ENCODE results near the gene SVOP.

SVOP gene

DNA sequence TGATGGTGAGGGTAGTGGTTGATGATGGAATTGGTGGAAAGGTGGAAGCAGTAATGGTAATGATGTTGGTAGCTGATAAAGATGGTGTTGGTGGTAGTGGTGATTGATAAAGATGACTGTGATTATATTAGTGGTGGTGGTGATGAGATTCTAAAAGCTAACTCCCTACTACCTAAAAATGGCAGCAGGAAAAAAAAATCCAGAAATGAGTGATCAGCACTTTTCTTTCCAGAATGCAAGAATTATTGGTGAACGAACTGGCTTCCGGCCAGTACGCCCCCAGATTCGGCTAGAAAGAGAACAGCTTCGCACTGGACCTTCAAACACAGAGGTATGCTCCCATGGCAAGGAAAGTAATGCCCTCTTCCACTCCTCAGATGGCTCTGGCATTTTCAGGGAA is 121.7 kb downstream of the SVOP start:
- H3K4me3 ChIP-seq (ENCODE audit: low read depth in 1 of 2, low read length in 1 of 2) = no peak overlapping the region
- H3K27ac ChIP-seq = no peak overlapping the region
- H3K36me3 ChIP-seq = no peaks in the 10 kb centered on the region
- peaks cover 0 to 8% of the 10 kb centered on the region in 2 experiments for H3K4me1 ChIP-seq (ENCODE audit: control insufficient read depth in 1 of 2, insufficient read depth in 1 of 2, low read depth in 1 of 2, low read length in 1 of 2)
- H3K27me3 ChIP-seq = peaks cover 11% of the 10 kb centered on the region
- no peaks in the 10 kb centered on the region for H3K9me3 ChIP-seq
- TF ChIP-seq, protein P1, sequence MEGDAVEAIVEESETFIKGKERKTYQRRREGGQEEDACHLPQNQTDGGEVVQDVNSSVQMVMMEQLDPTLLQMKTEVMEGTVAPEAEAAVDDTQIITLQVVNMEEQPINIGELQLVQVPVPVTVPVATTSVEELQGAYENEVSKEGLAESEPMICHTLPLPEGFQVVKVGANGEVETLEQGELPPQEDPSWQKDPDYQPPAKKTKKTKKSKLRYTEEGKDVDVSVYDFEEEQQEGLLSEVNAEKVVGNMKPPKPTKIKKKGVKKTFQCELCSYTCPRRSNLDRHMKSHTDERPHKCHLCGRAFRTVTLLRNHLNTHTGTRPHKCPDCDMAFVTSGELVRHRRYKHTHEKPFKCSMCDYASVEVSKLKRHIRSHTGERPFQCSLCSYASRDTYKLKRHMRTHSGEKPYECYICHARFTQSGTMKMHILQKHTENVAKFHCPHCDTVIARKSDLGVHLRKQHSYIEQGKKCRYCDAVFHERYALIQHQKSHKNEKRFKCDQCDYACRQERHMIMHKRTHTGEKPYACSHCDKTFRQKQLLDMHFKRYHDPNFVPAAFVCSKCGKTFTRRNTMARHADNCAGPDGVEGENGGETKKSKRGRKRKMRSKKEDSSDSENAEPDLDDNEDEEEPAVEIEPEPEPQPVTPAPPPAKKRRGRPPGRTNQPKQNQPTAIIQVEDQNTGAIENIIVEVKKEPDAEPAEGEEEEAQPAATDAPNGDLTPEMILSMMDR (IDR thresholded peaks at IDR 0.05) = no peak

DNA sequence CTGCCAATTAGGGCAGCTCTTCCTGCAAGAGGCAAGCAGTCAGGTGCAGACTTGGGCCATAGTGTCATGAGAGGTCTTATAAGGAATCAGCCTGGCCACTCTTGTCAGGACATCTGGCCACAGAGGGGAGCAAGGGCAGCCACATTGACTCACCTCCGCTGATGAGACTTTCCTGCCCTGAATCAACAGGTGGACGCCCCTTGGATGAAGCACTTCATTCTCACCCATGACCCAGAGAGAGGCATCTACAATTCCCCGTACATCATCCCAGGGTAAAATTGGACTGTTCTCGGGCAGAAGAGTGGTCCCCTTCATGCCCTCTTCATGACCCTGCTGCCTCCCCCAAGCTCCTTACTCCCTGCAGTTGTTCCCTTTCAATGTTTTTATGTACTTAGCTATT is 124.1 kb downstream of the SVOP start:
- H3K4me1 ChIP-seq (ENCODE audit: control insufficient read depth in 1 of 2, insufficient read depth in 1 of 2, low read depth in 1 of 2, low read length in 1 of 2) = no peaks in the 10 kb centered on the region
- no peaks in the 10 kb centered on the region for H3K9me3 ChIP-seq
- H3K4me3 ChIP-seq (ENCODE audit: low read depth in 1 of 2, low read length in 1 of 2) = no peak overlapping the region
- H3K27me3 ChIP-seq = peaks cover 11% of the 10 kb centered on the region
- TF ChIP-seq, protein P1 (IDR thresholded peaks at IDR 0.05) = no peak
- no peak overlapping the region for H3K27ac ChIP-seq
- no peaks in the 10 kb centered on the region for H3K36me3 ChIP-seq

DNA sequence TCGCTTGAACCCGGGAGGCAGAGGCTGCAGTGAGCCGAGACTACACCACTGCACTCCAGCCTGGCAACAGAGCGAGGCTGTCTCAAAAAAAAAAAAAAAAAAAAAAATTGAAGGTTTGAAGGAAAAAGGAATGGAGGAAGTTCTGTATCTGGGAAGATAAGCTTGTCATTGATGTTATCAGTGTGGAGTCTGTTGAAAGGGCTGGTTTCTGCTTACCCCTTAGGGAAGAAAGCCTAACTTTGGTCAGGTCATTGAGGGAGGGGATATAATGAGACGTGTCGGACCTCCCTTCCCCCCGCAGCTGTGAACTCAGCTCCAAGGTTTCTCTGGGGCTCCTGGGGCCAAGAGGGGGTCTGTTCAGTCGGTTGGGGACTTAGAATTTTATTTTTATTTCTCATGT is 124.5 kb downstream of the SVOP start:
- H3K4me1 ChIP-seq (ENCODE audit: control insufficient read depth in 1 of 2, insufficient read depth in 1 of 2, low read depth in 1 of 2, low read length in 1 of 2) = no peaks in the 10 kb centered on the region
- TF ChIP-seq, protein P1 (IDR thresholded peaks at IDR 0.05) = no peak
- H3K4me3 ChIP-seq (ENCODE audit: low read depth in 1 of 2, low read length in 1 of 2) = no peak overlapping the region
- no peaks in the 10 kb centered on the region for H3K9me3 ChIP-seq
- no peak overlapping the region for H3K27ac ChIP-seq
- no peaks in the 10 kb centered on the region for H3K36me3 ChIP-seq
- H3K27me3 ChIP-seq = peaks cover 11% of the 10 kb centered on the region

DNA sequence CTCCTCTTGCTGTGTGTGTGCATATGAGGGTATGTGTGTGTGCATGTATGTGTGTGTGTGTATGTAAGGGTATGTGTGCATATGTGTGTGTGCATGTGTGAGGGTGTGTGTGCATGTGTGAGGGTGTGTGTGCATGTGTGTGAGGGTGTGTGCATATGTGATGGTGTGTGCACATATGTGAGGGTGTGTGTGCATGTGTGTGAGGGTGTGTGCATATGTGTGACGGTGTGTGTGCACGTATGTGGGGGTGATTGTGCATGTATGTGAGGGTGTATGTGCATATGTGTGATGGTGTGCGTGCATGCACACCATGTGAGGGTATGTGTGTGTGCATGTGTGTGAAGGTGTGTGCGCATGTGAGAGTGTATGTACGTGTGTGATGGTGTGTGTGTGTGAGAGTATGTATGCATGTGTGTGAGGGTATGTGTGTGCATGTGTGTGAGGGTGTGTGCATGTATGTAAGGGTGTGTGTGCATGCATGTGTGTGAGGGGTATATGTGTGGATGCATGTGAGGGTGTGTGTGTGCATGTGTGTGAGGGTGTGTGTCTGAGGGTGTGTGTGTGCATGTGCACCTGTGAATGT is 125.6 kb downstream of the SVOP start:
- Histone ChIP-seq H3K27me3 (peaks cover 11% of the 10 kb centered on the region), H3K4me1 (ENCODE audit: control insufficient read depth in 1 of 2, insufficient read depth in 1 of 2, low read depth in 1 of 2, low read length in 1 of 2) (no peaks in the 10 kb centered on the region), H3K9me3 (no peaks in the 10 kb centered on the region), H3K27ac (no peak overlapping the region), H3K4me3 (ENCODE audit: low read depth in 1 of 2, low read length in 1 of 2) (no peak overlapping the region), H3K36me3 (no peaks in the 10 kb centered on the region)
- TF ChIP-seq, protein P1 (IDR thresholded peaks at IDR 0.05) = no peak

DNA sequence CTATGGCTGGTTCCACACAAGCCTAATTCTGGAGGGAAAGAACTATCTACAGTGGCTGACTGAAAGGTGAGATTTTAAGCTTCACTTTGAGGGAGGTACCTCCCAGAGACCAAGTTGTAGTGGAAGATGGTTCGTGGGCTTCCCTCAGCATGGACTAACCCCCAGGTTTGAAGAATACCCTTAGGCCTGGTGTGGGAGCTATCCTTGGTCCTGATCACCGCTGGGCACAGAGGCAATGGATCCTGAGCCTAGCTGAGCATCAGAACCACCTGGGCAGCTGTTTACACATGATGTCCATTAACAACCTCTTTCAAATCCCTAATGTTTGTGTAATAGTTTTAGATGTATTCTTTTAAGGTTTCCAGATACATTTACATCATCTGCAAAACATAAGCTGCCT is 130.7 kb downstream of the SVOP start:
- Histone ChIP-seq H3K9me3 (no peaks in the 10 kb centered on the region), H3K4me3 (ENCODE audit: low read depth in 1 of 2, low read length in 1 of 2) (no peak overlapping the region), H3K27me3 (no peaks in the 10 kb centered on the region), H3K4me1 (ENCODE audit: control insufficient read depth in 1 of 2, insufficient read depth in 1 of 2, low read depth in 1 of 2, low read length in 1 of 2) (no peaks in the 10 kb centered on the region), H3K36me3 (no peaks in the 10 kb centered on the region), H3K27ac (no peak overlapping the region)
- TF ChIP-seq, protein P1 (IDR thresholded peaks at IDR 0.05) = no peak

DNA sequence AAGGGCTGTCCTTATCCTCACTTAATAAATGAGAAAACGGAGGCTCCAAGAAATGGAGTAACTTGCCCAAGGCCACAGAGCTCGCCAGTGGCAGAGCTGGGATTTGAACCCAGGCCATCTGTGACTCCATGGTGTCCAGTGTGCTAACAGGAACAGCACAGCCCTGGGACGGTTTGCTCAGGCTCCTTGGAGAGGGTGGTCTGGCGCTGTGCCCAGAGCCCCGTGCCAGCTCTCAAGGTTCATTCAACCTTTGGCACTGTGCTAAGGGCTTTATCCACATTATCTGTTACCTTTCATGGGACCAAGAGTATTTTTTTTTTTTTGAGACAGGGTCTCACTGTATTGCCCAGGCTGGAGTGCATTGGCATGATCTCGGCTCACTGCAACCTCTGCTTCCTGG is 132.8 kb downstream of the SVOP start:
- Histone ChIP-seq H3K4me1 (ENCODE audit: control insufficient read depth in 1 of 2, insufficient read depth in 1 of 2, low read depth in 1 of 2, low read length in 1 of 2) (no peaks in the 10 kb centered on the region), H3K9me3 (no peaks in the 10 kb centered on the region), H3K36me3 (no peaks in the 10 kb centered on the region), H3K27me3 (no peaks in the 10 kb centered on the region), H3K4me3 (ENCODE audit: low read depth in 1 of 2, low read length in 1 of 2) (no peak overlapping the region), H3K27ac (no peak overlapping the region)
- TF ChIP-seq, protein P1 (IDR thresholded peaks at IDR 0.05) = no peak
